ENCODE results near the gene PTPRT.

- no peak for TF ChIP-seq CTCF (conservative IDR thresholded peaks at IDR 0.05; ENCODE audit: low read depth in 2 of 2)
- no peak for TF ChIP-seq REST (IDR thresholded peaks at IDR 0.05; ENCODE audit: unreplicated experiment)
- TF ChIP-seq CREB1 (CRISPR knock-in tag; IDR thresholded peaks at IDR 0.05; ENCODE audit: low read depth): no peak
- TF ChIP-seq EZH2 (IDR thresholded peaks at IDR 0.05; ENCODE audit: low read depth, unreplicated experiment): no peak
- TF ChIP-seq EZH2phosphoT487 (IDR thresholded peaks at IDR 0.05; ENCODE audit: unreplicated experiment): no peak
- no peak for TF ChIP-seq POLR2AphosphoS5 (IDR thresholded peaks at IDR 0.05; ENCODE audit: low read depth)
- TF ChIP-seq ETS1 (IDR thresholded peaks at IDR 0.05): no peak
- TF ChIP-seq JUNB (IDR thresholded peaks at IDR 0.05; ENCODE audit: unreplicated experiment): no peak
- TF ChIP-seq STAT1 (IDR thresholded peaks at IDR 0.05; ENCODE audit: unreplicated experiment): no peak
- no peak for TF ChIP-seq NANOG (IDR thresholded peaks at IDR 0.05; ENCODE audit: borderline replicate concordance)
- no peak for TF ChIP-seq ZNF114 (CRISPR knock-in tag; IDR thresholded peaks at IDR 0.05)
Observed at GRCh38 chr20:43235998-43236397, 46.3 kb upstream of the PTPRT start.
